Measurements from ENCODE around the gene PCNT.
A peak's percentile ranks its signal among the peaks of the same experiment; 100 is the strongest.
"Not testable (repeated sequence)": the region's sequence is repeated elsewhere in the genome, so short reads cannot be mapped to it uniquely, and the experiment has no call there.

Gene PCNT

GRCh38 chr21:46357684-46358425 is 33.9 kb downstream of the PCNT start:
- no peak for DNase-seq (ENCODE audit: low read depth)

- DNase-seq (ENCODE audit: low read depth), result no peak
Measured at GRCh38 chr21:46361176-46361575, 37.2 kb downstream of the PCNT start.

- no peak for DNase-seq (ENCODE audit: low read depth)
Measured at GRCh38 chr21:46361935-46362334, 38.0 kb downstream of the PCNT start.

- no peak for DNase-seq (ENCODE audit: low read depth)
Measured at GRCh38 chr21:46362946-46363345, 39.0 kb downstream of the PCNT start.

- DNase-seq (ENCODE audit: low read depth), result no peak
Measured at GRCh38 chr21:46363698-46364097, 39.7 kb downstream of the PCNT start.

GRCh38 chr21:46366091-46366490 is 42.1 kb downstream of the PCNT start:
- DNase-seq (ENCODE audit: low read depth), result no peak

- no peak for DNase-seq (ENCODE audit: low read depth)
Measured at GRCh38 chr21:46366561-46366960, 42.6 kb downstream of the PCNT start.

GRCh38 chr21:46366966-46367365 is 43.0 kb downstream of the PCNT start:
- DNase-seq (ENCODE audit: low read depth), result no peak

GRCh38 chr21:46368533-46369285 is 44.8 kb downstream of the PCNT start:
- peak; percentile 18 for DNase-seq (ENCODE audit: low read depth)

- no peak for DNase-seq (ENCODE audit: low read depth)
Measured at GRCh38 chr21:46369520-46370235, 45.7 kb downstream of the PCNT start.

GRCh38 chr21:46371204-46372013 is 47.5 kb downstream of the PCNT start:
- DNase-seq (ENCODE audit: low read depth), result no peak

- no peak for DNase-seq (ENCODE audit: low read depth)
Measured at GRCh38 chr21:46372014-46372485, 48.1 kb downstream of the PCNT start.

GRCh38 chr21:46372947-46373346 is 49.0 kb downstream of the PCNT start:
- not testable (repeated sequence) for DNase-seq (ENCODE audit: low read depth)

- DNase-seq (ENCODE audit: low read depth), result no peak
Measured at GRCh38 chr21:46374761-46375389, 50.9 kb downstream of the PCNT start.

GRCh38 chr21:46375560-46376230 is 51.7 kb downstream of the PCNT start:
- DNase-seq (ENCODE audit: low read depth), result no peak

GRCh38 chr21:46376231-46376628 is 52.3 kb downstream of the PCNT start:
- no peak for DNase-seq (ENCODE audit: low read depth)

GRCh38 chr21:46376856-46377453 is 53.0 kb downstream of the PCNT start:
- no peak for DNase-seq (ENCODE audit: low read depth)

- no peak for DNase-seq (ENCODE audit: low read depth)
Measured at GRCh38 chr21:46377789-46378188, 53.8 kb downstream of the PCNT start.

GRCh38 chr21:46379105-46379504 is 55.1 kb downstream of the PCNT start:
- DNase-seq (ENCODE audit: low read depth), result no peak

- no peak for DNase-seq (ENCODE audit: low read depth)
Measured at GRCh38 chr21:46379691-46380090, 55.7 kb downstream of the PCNT start.
